ENCODE measurements around the gene BICD2. TPM values are rescaled to one million over a fixed set of nuclear protein-coding genes. Genes with fewer than 3 reads are reported as not detected.

BICD2 gene
- total RNA-seq, 2 donors from 2014 or later, result 6.2 to 9.8 TPM

DNA sequence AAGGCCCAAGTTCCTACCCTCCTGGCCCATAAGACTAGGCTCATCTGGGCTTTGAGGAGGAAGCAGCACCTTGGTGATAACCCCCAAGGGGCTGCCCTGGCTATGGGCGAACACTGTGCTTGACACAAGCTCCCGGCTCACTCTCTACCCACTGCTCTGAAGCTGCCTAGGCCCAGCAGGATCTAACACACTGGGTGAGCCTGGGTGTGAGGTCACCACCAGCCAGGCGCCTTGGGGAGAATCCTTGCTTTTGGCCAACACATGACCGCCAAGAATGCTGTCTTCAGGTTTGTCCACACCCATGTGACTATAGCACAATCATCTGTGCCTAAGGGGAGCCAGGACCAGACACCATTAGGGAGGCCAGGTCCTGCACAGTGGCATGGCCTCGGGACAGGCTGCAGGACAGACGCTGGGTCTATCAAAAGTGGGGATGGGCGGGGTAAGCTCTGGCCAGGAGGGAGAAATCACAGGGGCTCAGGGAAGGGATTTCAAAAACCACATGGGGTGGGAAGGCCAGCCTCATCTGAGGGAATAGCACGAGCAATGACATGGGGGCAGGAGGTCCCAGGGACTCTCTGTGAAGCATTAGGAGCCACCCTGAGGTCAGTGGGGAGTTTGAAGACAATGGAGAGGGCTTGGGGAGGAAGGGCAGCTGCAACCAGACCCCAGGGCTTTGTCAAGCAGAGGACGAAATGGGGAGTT, 29.6 kb downstream of the BICD2 start:
- Histone ChIP-seq H3K4me3 (no peak overlapping the region), H3K4me1 (peaks cover 2% of the 10 kb centered on the region)
- no peak for DNase-seq

DNA sequence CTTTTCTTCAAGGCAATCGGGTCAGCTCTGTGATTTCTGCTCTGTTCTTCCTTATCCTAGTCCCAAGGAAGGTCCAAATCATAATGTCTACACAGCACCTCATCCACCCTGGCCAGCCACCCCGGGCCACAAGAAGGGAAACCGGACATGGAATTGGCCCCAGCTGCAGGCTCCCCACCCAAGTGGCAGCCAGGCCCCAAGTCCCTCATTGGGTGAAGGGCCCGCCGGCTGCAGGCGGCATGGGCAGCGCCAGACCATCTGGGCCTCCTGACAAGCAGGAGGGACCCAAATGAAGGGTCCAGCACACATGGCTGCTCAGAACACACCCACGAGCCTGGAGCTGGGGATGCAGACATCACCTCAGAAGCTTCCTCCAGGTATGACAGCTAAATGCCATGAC, 33.7 kb downstream of the BICD2 start:
- no peak overlapping the region for H3K9ac ChIP-seq (ENCODE audit: low read depth in 2 of 2, low read length in 2 of 2)
- H3K27me3 ChIP-seq, result no peaks in the 10 kb centered on the region
- peaks cover 2% of the 10 kb centered on the region for H3K4me1 ChIP-seq
- TF ChIP-seq, protein P1, sequence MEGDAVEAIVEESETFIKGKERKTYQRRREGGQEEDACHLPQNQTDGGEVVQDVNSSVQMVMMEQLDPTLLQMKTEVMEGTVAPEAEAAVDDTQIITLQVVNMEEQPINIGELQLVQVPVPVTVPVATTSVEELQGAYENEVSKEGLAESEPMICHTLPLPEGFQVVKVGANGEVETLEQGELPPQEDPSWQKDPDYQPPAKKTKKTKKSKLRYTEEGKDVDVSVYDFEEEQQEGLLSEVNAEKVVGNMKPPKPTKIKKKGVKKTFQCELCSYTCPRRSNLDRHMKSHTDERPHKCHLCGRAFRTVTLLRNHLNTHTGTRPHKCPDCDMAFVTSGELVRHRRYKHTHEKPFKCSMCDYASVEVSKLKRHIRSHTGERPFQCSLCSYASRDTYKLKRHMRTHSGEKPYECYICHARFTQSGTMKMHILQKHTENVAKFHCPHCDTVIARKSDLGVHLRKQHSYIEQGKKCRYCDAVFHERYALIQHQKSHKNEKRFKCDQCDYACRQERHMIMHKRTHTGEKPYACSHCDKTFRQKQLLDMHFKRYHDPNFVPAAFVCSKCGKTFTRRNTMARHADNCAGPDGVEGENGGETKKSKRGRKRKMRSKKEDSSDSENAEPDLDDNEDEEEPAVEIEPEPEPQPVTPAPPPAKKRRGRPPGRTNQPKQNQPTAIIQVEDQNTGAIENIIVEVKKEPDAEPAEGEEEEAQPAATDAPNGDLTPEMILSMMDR (IDR thresholded peaks at IDR 0.05), result no peak
- intact Hi-C loops (cut with DNase I), result no loop called here
- no peak overlapping the region for H3K27ac ChIP-seq
- H3K36me3 ChIP-seq, result no peaks in the 10 kb centered on the region
- H3K9me3 ChIP-seq, result no peaks in the 10 kb centered on the region
- no peak for DNase-seq
- no peak overlapping the region for H3K4me3 ChIP-seq

More for the DNA sequence above, 29.6 kb downstream of the BICD2 start:
- Histone ChIP-seq H3K36me3 (no peaks in the 10 kb centered on the region), H3K9me3 (no peaks in the 10 kb centered on the region), H3K27ac (no peak overlapping the region), H3K9ac (ENCODE audit: low read depth in 2 of 2, low read length in 2 of 2) (no peak overlapping the region), H3K27me3 (no peaks in the 10 kb centered on the region)
- intact Hi-C loops (cut with DNase I), result no loop called here
- TF ChIP-seq, protein P1 (IDR thresholded peaks at IDR 0.05), result no peak

DNA sequence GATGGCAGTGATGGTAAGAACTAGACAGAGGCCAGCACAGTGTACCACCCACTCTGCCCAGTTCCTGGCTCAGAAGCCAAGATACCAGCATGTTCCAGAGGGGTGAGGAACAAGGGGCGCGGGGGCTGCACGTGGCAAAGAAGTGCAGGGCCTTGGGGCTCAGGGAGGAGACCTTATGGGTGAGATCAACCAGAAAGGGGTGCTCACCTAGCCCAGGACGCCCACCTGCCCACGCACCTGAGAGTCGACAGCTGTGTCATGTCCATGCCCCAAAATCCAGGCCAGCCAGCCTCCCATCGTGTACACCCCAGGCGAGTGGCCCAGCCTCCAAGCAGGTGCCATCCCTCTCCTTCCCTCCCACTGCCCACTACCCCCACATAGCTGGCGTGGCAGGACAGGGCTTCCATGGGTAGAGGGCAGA, 34.9 kb downstream of the BICD2 start:
- H3K27ac ChIP-seq, result no peak overlapping the region
- DNase-seq, result no peak
- intact Hi-C loops (cut with DNase I), result no loop called here
- no peaks in the 10 kb centered on the region for H3K36me3 ChIP-seq
- H3K27me3 ChIP-seq, result no peaks in the 10 kb centered on the region
- no peak overlapping the region for H3K4me3 ChIP-seq
- H3K4me1 ChIP-seq, result no peaks in the 10 kb centered on the region
- no peaks in the 10 kb centered on the region for H3K9me3 ChIP-seq
- TF ChIP-seq, protein P1 (IDR thresholded peaks at IDR 0.05), result no peak
- H3K9ac ChIP-seq (ENCODE audit: low read depth in 2 of 2, low read length in 2 of 2), result no peak overlapping the region

DNA sequence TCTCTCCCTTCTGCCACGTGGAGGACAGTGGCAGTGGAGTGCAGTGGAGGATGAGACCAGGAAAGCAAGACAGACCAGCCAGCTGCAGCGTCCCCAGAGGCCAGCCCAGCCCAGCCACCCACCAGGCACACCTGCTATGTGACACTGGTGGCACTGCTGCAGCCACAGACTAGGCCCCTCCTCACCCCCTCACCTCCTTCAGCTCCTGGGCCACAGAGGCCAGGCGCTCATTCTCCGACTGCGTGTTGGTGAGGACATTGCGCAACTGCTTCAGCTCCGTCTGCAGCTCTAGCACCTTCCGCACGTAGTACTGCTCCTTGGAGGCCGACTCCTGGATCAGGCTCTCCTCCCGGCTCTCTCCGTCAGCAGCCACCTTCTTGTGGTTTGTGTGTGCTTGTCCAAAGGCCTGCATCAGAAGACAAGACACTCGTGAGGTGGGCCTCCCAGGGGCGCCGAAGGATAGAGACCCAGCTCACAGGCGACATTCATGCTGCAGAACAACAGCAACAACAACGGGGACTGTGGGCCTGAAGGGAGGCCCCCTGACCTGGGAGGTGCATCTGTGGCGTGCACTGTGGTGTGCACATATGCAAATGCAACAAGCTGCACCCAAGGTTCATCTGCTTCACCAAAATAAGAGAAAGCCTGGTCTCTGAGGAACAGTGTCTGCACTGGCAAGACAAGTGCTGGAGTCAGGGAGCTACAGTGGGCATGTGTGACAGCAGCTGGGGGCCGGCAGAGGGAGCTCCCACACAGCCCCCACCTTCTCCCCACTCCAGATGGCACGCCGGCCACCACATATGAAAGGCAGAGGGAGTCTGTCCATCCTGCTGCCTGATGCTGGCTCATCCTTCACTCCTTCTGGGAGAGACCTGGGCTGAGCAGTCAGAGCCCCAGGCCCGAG, 35.5 kb downstream of the BICD2 start:
- Histone ChIP-seq H3K4me3 (no peak overlapping the region), H3K9ac (ENCODE audit: low read depth in 2 of 2, low read length in 2 of 2) (no peak overlapping the region), H3K36me3 (no peaks in the 10 kb centered on the region), H3K27me3 (no peaks in the 10 kb centered on the region), H3K4me1 (no peaks in the 10 kb centered on the region), H3K27ac (no peak overlapping the region), H3K9me3 (no peaks in the 10 kb centered on the region)
- TF ChIP-seq, protein P1 (IDR thresholded peaks at IDR 0.05), result no peak
- intact Hi-C loops (cut with DNase I), result no loop called here
- DNase-seq, result no peak

DNA sequence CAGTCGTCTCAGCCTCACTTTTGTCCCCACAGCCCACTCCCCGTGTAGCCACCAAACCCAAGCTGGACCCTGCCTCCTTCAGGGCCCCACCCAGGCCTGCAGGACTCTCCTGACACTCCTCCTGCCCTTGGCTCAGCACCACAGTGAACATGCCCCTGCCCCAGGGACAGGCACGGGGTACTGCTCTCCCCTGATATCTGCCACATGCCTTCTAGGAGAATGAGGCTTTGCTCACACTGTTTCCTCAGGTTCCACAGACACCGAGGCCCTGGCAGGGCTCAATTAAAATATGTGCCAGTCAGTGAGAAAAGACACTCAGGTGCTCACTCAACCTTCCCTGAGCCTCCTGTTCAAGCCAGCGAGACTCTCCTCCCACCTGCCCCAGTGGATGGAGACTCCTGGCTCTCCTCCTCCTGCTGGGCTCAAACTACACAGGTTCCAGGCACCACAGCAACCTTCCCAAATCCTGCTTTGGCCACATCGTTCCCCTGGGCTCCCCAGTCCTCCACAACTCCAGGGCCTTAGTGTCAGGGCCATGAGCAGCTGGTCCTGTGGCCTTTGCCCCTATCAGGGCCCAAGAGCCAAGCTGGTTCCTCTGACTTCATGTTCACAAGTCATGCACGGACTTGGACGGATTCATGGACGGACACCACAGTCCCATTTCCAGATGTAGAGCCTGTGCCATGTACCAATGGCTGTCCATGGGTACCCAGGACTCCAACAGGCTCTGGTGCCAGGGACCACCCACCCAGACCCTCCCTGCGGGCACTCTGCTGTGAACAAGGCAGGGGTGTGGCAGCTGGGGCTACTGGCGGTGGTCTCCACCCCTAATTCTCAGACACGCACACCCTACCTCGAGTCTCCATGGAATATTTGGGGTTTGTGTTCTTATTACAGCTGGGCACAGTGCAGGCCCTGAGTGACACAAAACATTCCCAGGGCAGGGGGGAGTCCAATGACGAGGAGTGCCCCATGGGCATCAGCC, 36.6 kb downstream of the BICD2 start:
- TF ChIP-seq, protein P1 (IDR thresholded peaks at IDR 0.05), result no peak
- H3K27me3 ChIP-seq, result no peaks in the 10 kb centered on the region
- DNase-seq, result no peak
- H3K4me3 ChIP-seq, result no peak overlapping the region
- H3K9ac ChIP-seq (ENCODE audit: low read depth in 2 of 2, low read length in 2 of 2), result no peak overlapping the region
- intact Hi-C loops (cut with DNase I), result no loop called here
- H3K4me1 ChIP-seq, result no peaks in the 10 kb centered on the region
- no peaks in the 10 kb centered on the region for H3K36me3 ChIP-seq
- H3K9me3 ChIP-seq, result no peaks in the 10 kb centered on the region
- no peak overlapping the region for H3K27ac ChIP-seq
